NT2/D1 (cell line): ENCODE data around the gene ATP8B3.

Experiments used
- YY1 ChIP-seq: IDR thresholded peaks from 2 replicates; pipeline ENCODE4 v1.6.1; 2011; ENCODE audit not compliant: insufficient read length, insufficient read depth
- ZNF274 ChIP-seq: IDR thresholded peaks from 2 replicates; pipeline ENCODE4 v1.6.1; 2011; ENCODE audit warnings: mild to moderate bottlenecking, low read depth, low read length

GRCh38 chr19:1807695-1808394 lies 4.2 kb downstream of the ATP8B3 start:
- TF ChIP-seq ZNF274 (no peak), YY1 (no peak)
